Tibial nerve (tissue), 4 donors: ENCODE measurements around the gene SPRING1. TPM values are rescaled to one million over a fixed set of nuclear protein-coding genes. Genes with fewer than 3 reads are reported as not detected.

ENCODE experiments used
- DNase-seq, 2 donors: peaks; one replicate each; pipeline ENCODE4 v3.0.0-alpha.2; 2019; ENCODE audit warnings: low spot score in 2 of 2
- H3K27ac ChIP-seq, 4 donors: fragments of 200-600 bp; sonication (generic) in 3 of 4; one replicate each; pipeline ENCODE4 v1.5.1; 2017 to 2019; ENCODE audit warnings: mild to moderate bottlenecking in 1 of 4
- H3K27me3 ChIP-seq, 2 donors: fragments of 200-600 bp; sonication (generic) in 1 of 2; one replicate each; pipeline versions ENCODE4 v1.5.1 to v1.6.0; 2017 to 2019
- H3K36me3 ChIP-seq, 3 donors: fragments of 200-600 bp; sonication (generic); one replicate each; pipeline ENCODE4 v1.5.1; 2018 to 2019
- H3K4me1 ChIP-seq, 4 donors: fragments of 200-600 bp; sonication (generic) in 3 of 4; one replicate each; pipeline ENCODE4 v1.5.1; 2017 to 2019
- H3K4me3 ChIP-seq, 4 donors: fragments of 200-600 bp; sonication (generic) in 3 of 4; one replicate each; pipeline ENCODE4 v1.5.1; 2017 to 2019; ENCODE audit warnings: mild to moderate bottlenecking in 1 of 4, moderate library complexity in 1 of 4
- H3K9me3 ChIP-seq, 4 donors: fragments of 200-600 bp; sonication (generic) in 3 of 4; one replicate each; pipeline ENCODE4 v1.5.1; 2017 to 2019
- CTCF ChIP-seq, 5 experiments: fragments of 200-600 bp in 3 of 5; fragments of 450-650 bp in 2 of 5; sonication (generic) in 3 of 5; IDR thresholded peaks; one replicate each; pipeline ENCODE4 v1.5.1; 2016 to 2019; ENCODE audit warnings: antibody characterized with exemption in 5 of 5, mild to moderate bottlenecking in 3 of 5, moderate library complexity in 2 of 5
- EP300 ChIP-seq, 2 donors: sonication (generic); formaldehyde crosslinking; IDR thresholded peaks; one replicate each; pipeline ENCODE4 v1.6.1; 2017; ENCODE audit warnings: antibody characterized with exemption in 2 of 2, mild to moderate bottlenecking in 1 of 2
- POLR2A ChIP-seq, 2 donors: fragments of 450-650 bp; IDR thresholded peaks; one replicate each; pipeline ENCODE4 v1.6.1; 2017; ENCODE audit warnings: antibody characterized with exemption in 2 of 2, mild to moderate bottlenecking in 2 of 2, moderate library complexity in 2 of 2
- WGBS, 2 donors: methylation state at CpG; one replicate each; pipeline ENCODE4 v1.1.5; 2018; 5-methylcytosine and 5-hydroxymethylcytosine counted together
- total RNA-seq, 4 donors: library from RNA; depleted of rRNA; stranded (reverse); fragments of >200 nt; gene quantifications; one replicate each; pipeline ENCODE4 v1.1.0, GENCODE V29; 2016

SPRING1 gene
- total RNA-seq, 4 donors from 2014 or later: 13.9 to 18.6 (median 14.9) TPM

- no peaks in the 10 kb centered on the region for H3K27me3 ChIP-seq
- H3K27ac ChIP-seq: no peak overlapping the region
- no peaks in the 10 kb centered on the region for H3K9me3 ChIP-seq
- 95 to 100% methylated on average over 2 of the region's 2 CpGs for WGBS, 2 donors
- peaks cover 0 to 24% (median 0%) of the 10 kb centered on the region in 3 donors for H3K36me3 ChIP-seq
- TF ChIP-seq EP300 (IDR thresholded peaks at IDR 0.05): no peak
- TF ChIP-seq POLR2A (IDR thresholded peaks at IDR 0.05): no peak
- TF ChIP-seq CTCF (IDR thresholded peaks at IDR 0.05): no peak
- DNase-seq: no peak
- no peaks in the 10 kb centered on the region for H3K4me1 ChIP-seq
- H3K4me3 ChIP-seq: no peak overlapping the region
These were observed 41.7 kb upstream of the SPRING1 start for GRCh38 chr12:116779597-116779996.

- H3K9me3 ChIP-seq: no peaks in the 10 kb centered on the region
- H3K4me3 ChIP-seq: no peak overlapping the region
- H3K27me3 ChIP-seq: no peaks in the 10 kb centered on the region
- TF ChIP-seq EP300 (IDR thresholded peaks at IDR 0.05) (no peak), CTCF (IDR thresholded peaks at IDR 0.05) (no peak), POLR2A (IDR thresholded peaks at IDR 0.05) (no peak)
- 92 to 100% methylated on average over 1 of the region's 1 CpG for WGBS, 2 donors
- peaks cover 0 to 24% (median 0%) of the 10 kb centered on the region in 3 donors for H3K36me3 ChIP-seq
- no peak for DNase-seq
- no peaks in the 10 kb centered on the region for H3K4me1 ChIP-seq
- no peak overlapping the region for H3K27ac ChIP-seq
These were observed 39.4 kb upstream of the SPRING1 start for GRCh38 chr12:116777245-116777644.

- H3K9me3 ChIP-seq: no peaks in the 10 kb centered on the region
- no peak for DNase-seq
- peaks cover 0 to under 1% (median 0%) of the 10 kb centered on the region in 3 donors for H3K36me3 ChIP-seq
- H3K4me3 ChIP-seq: no peak overlapping the region
- no peak overlapping the region for H3K27ac ChIP-seq
- 70 to 73% methylated on average over 4 of the region's 4 CpGs for WGBS, 2 donors
- no peaks in the 10 kb centered on the region for H3K4me1 ChIP-seq
- no peaks in the 10 kb centered on the region for H3K27me3 ChIP-seq
- TF ChIP-seq POLR2A (IDR thresholded peaks at IDR 0.05) (no peak), CTCF (IDR thresholded peaks at IDR 0.05) (no peak), EP300 (IDR thresholded peaks at IDR 0.05) (no peak)
These were observed 36.2 kb upstream of the SPRING1 start for GRCh38 chr12:116774020-116774419.

GRCh38 chr12:116773276-116773731 is 35.4 kb upstream of the SPRING1 start:
- Histone ChIP-seq H3K4me3 (no peak overlapping the region), H3K9me3 (no peaks in the 10 kb centered on the region), H3K4me1 (no peaks in the 10 kb centered on the region), H3K27me3 (no peaks in the 10 kb centered on the region), H3K27ac (no peak overlapping the region), H3K36me3 (no peaks in the 10 kb centered on the region)
- TF ChIP-seq CTCF (IDR thresholded peaks at IDR 0.05) (no peak), EP300 (IDR thresholded peaks at IDR 0.05) (no peak), POLR2A (IDR thresholded peaks at IDR 0.05) (no peak)
- DNase-seq: no peak
- 71 to 92% methylated on average over 4 of the region's 4 CpGs for WGBS, 2 donors

GRCh38 chr12:116771651-116772050 is 33.8 kb upstream of the SPRING1 start:
- TF ChIP-seq CTCF (IDR thresholded peaks at IDR 0.05) (no peak), POLR2A (IDR thresholded peaks at IDR 0.05) (no peak), EP300 (IDR thresholded peaks at IDR 0.05) (no peak)
- no peaks in the 10 kb centered on the region for H3K9me3 ChIP-seq
- H3K36me3 ChIP-seq: no peaks in the 10 kb centered on the region
- H3K4me1 ChIP-seq: no peaks in the 10 kb centered on the region
- WGBS, 2 donors: 68 to 75% methylated on average over 8 of the region's 8 CpGs
- no peak overlapping the region for H3K4me3 ChIP-seq
- H3K27ac ChIP-seq: no peak overlapping the region
- no peak for DNase-seq
- H3K27me3 ChIP-seq: no peaks in the 10 kb centered on the region
